ENCODE measurements around the gene KCNG3. TPM values are rescaled to one million over a fixed set of nuclear protein-coding genes. Genes with fewer than 3 reads are reported as not detected.

KCNG3 gene
- total RNA-seq, 5 donors from 2014 or later (not counting 1 experiment from before 2014, with no cell fraction given), result 0.09 to 0.25 (median 0.15) TPM; not detected in 2

- DNase-seq, result no peak
- ATAC-seq (replicated peaks in 1 of 4), result no peak
- Mint-ChIP-seq H3K4me1 (no peaks in the 10 kb centered on the region), H3K27me3 (peaks cover 0 to 3% of the 10 kb centered on the region in 2 donors), H3K4me3 (no peak overlapping the region), H3K27ac (no peak overlapping the region), H3K36me3 (no peaks in the 10 kb centered on the region), H3K9me3 (no peaks in the 10 kb centered on the region)
- ChIA-PET POLR2A (no interaction called here), CTCF (no interaction called here)
- no peak overlapping the region for H3K27ac ChIP-seq (ENCODE audit: low read length)
- no peak overlapping the region for H3K4me3 ChIP-seq (ENCODE audit: control insufficient read depth in 1 of 2, extremely low read depth in 1 of 2, low read length in 1 of 2)
- WGBS (ENCODE audit: insufficient coverage), result 100% methylated on average over 1 of the region's 2 CpGs
- H3K9me3 ChIP-seq, result no peaks in the 10 kb centered on the region
- H3K36me3 ChIP-seq (ENCODE audit: control insufficient read depth in 2 of 2, extremely low read depth in 1 of 2, insufficient read depth in 1 of 2, low read length in 1 of 2), result no peaks in the 10 kb centered on the region
- no peaks in the 10 kb centered on the region for H3K4me1 ChIP-seq (ENCODE audit: control insufficient read depth in 1 of 2, extremely low read depth in 1 of 2, insufficient read depth in 2 of 2, low read length in 2 of 2)
- peaks cover 0 to 6% of the 10 kb centered on the region in 2 experiments for H3K27me3 ChIP-seq (replicated peaks in 1 of 2; ENCODE audit: control insufficient read depth in 2 of 2, extremely low read depth in 1 of 2, insufficient read depth in 2 of 2, low read length in 1 of 2)
These were observed 41.2 kb downstream of the KCNG3 start for GRCh38 chr2:42452545-42452944.

GRCh38 chr2:42450136-42450535 is 43.6 kb downstream of the KCNG3 start:
- Mint-ChIP-seq H3K27ac (no peak overlapping the region), H3K4me3 (no peak overlapping the region), H3K9me3 (no peaks in the 10 kb centered on the region), H3K36me3 (no peaks in the 10 kb centered on the region), H3K27me3 (peaks cover 0 to 3% of the 10 kb centered on the region in 2 donors), H3K4me1 (no peaks in the 10 kb centered on the region)
- DNase-seq (no peak), ATAC-seq (replicated peaks in 1 of 4) (no peak)
- H3K9me3 ChIP-seq, result no peaks in the 10 kb centered on the region
- CTCF ChIA-PET, result no interaction called here
- no peaks in the 10 kb centered on the region for H3K36me3 ChIP-seq (ENCODE audit: control insufficient read depth in 2 of 2, extremely low read depth in 1 of 2, insufficient read depth in 1 of 2, low read length in 1 of 2)
- 67% methylated on average over 1 of the region's 2 CpGs for WGBS (ENCODE audit: insufficient coverage)
- no peak overlapping the region for H3K4me3 ChIP-seq (ENCODE audit: control insufficient read depth in 1 of 2, extremely low read depth in 1 of 2, low read length in 1 of 2)
- H3K27me3 ChIP-seq (replicated peaks in 1 of 2; ENCODE audit: control insufficient read depth in 2 of 2, extremely low read depth in 1 of 2, insufficient read depth in 2 of 2, low read length in 1 of 2), result peaks cover 0 to 4% of the 10 kb centered on the region in 2 experiments
- no peak overlapping the region for H3K27ac ChIP-seq (ENCODE audit: low read length)
- H3K4me1 ChIP-seq (ENCODE audit: control insufficient read depth in 1 of 2, extremely low read depth in 1 of 2, insufficient read depth in 2 of 2, low read length in 2 of 2), result no peaks in the 10 kb centered on the region
- POLR2A ChIA-PET, result no interaction called here

- ChIA-PET POLR2A (no interaction called here), CTCF (no interaction called here)
- H3K27me3 ChIP-seq (replicated peaks in 1 of 2; ENCODE audit: control insufficient read depth in 2 of 2, extremely low read depth in 1 of 2, insufficient read depth in 2 of 2, low read length in 1 of 2), result peaks cover 0 to 4% of the 10 kb centered on the region in 2 experiments
- Mint-ChIP-seq H3K27me3 (peaks cover 0 to 3% of the 10 kb centered on the region in 2 donors), H3K4me1 (no peaks in the 10 kb centered on the region), H3K4me3 (no peak overlapping the region), H3K36me3 (no peaks in the 10 kb centered on the region), H3K27ac (no peak overlapping the region), H3K9me3 (no peaks in the 10 kb centered on the region)
- no peaks in the 10 kb centered on the region for H3K9me3 ChIP-seq
- no peaks in the 10 kb centered on the region for H3K4me1 ChIP-seq (ENCODE audit: control insufficient read depth in 1 of 2, extremely low read depth in 1 of 2, insufficient read depth in 2 of 2, low read length in 2 of 2)
- no peak for ATAC-seq (replicated peaks in 1 of 4)
- H3K4me3 ChIP-seq (ENCODE audit: control insufficient read depth in 1 of 2, extremely low read depth in 1 of 2, low read length in 1 of 2), result no peak overlapping the region
- no peak for DNase-seq
- 95% methylated on average over 4 of the region's 8 CpGs for WGBS (ENCODE audit: insufficient coverage)
- no peaks in the 10 kb centered on the region for H3K36me3 ChIP-seq (ENCODE audit: control insufficient read depth in 2 of 2, extremely low read depth in 1 of 2, insufficient read depth in 1 of 2, low read length in 1 of 2)
- no peak overlapping the region for H3K27ac ChIP-seq (ENCODE audit: low read length)
These were observed 44.4 kb downstream of the KCNG3 start for GRCh38 chr2:42449163-42450087.

- Histone ChIP-seq H3K4me1 (ENCODE audit: control insufficient read depth in 1 of 2, extremely low read depth in 1 of 2, insufficient read depth in 2 of 2, low read length in 2 of 2) (no peaks in the 10 kb centered on the region), H3K27me3 (replicated peaks in 1 of 2; ENCODE audit: control insufficient read depth in 2 of 2, extremely low read depth in 1 of 2, insufficient read depth in 2 of 2, low read length in 1 of 2) (peaks cover 0 to 4% of the 10 kb centered on the region in 2 experiments), H3K27ac (ENCODE audit: low read length) (no peak overlapping the region), H3K9me3 (no peaks in the 10 kb centered on the region), H3K4me3 (ENCODE audit: control insufficient read depth in 1 of 2, extremely low read depth in 1 of 2, low read length in 1 of 2) (no peak overlapping the region), H3K36me3 (ENCODE audit: control insufficient read depth in 2 of 2, extremely low read depth in 1 of 2, insufficient read depth in 1 of 2, low read length in 1 of 2) (no peaks in the 10 kb centered on the region)
- Mint-ChIP-seq H3K4me3 (no peak overlapping the region), H3K36me3 (no peaks in the 10 kb centered on the region), H3K9me3 (no peaks in the 10 kb centered on the region), H3K27me3 (no peaks in the 10 kb centered on the region), H3K27ac (no peak overlapping the region), H3K4me1 (no peaks in the 10 kb centered on the region)
- ChIA-PET CTCF (no interaction called here), POLR2A (interaction anchor here in 1 of 2 donors (0.6 kb wide), 1 partner anchor 20 kb away, joined by 3 read pairs; no protein-coding TSS in a partner anchor)
- ATAC-seq (replicated peaks in 1 of 4) (no peak), DNase-seq (no peak)
- 100% methylated on average over 1 of the region's 2 CpGs for WGBS (ENCODE audit: insufficient coverage)
These were observed 45.6 kb downstream of the KCNG3 start for GRCh38 chr2:42448163-42448562.

GRCh38 chr2:42446503-42447271 is 47.1 kb downstream of the KCNG3 start:
- Mint-ChIP-seq H3K9me3 (no peaks in the 10 kb centered on the region), H3K27me3 (peaks cover 0 to 2% of the 10 kb centered on the region in 2 donors), H3K4me3 (no peak overlapping the region), H3K27ac (no peak overlapping the region), H3K36me3 (no peaks in the 10 kb centered on the region), H3K4me1 (no peaks in the 10 kb centered on the region)
- Histone ChIP-seq H3K9me3 (no peaks in the 10 kb centered on the region), H3K36me3 (ENCODE audit: control insufficient read depth in 2 of 2, extremely low read depth in 1 of 2, insufficient read depth in 1 of 2, low read length in 1 of 2) (no peaks in the 10 kb centered on the region), H3K4me3 (ENCODE audit: control insufficient read depth in 1 of 2, extremely low read depth in 1 of 2, low read length in 1 of 2) (no peak overlapping the region), H3K4me1 (ENCODE audit: control insufficient read depth in 1 of 2, extremely low read depth in 1 of 2, insufficient read depth in 2 of 2, low read length in 2 of 2) (no peaks in the 10 kb centered on the region), H3K27ac (ENCODE audit: low read length) (no peak overlapping the region), H3K27me3 (replicated peaks in 1 of 2; ENCODE audit: control insufficient read depth in 2 of 2, extremely low read depth in 1 of 2, insufficient read depth in 2 of 2, low read length in 1 of 2) (no peaks in the 10 kb centered on the region)
- POLR2A ChIA-PET, result no interaction called here
- no peak for DNase-seq
- no peak for ATAC-seq (replicated peaks in 1 of 4)
- CTCF ChIA-PET, result interaction anchor here in 1 of 2 donors (0.6 to 0.7 kb wide), 2 partner anchors 13 to 358 kb away, joined by 3 read pairs; no protein-coding TSS in a partner anchor

- CTCF ChIA-PET, result interaction anchor here in 1 of 2 donors (0.5 kb wide), 1 partner anchor 58 kb away, joined by 10 read pairs; no protein-coding TSS in a partner anchor
These were observed 49.9 kb downstream of the KCNG3 start for GRCh38 chr2:42443718-42444399.

More at GRCh38 chr2:42443718-42444399, 49.9 kb downstream of the KCNG3 start:
- Histone ChIP-seq H3K36me3 (ENCODE audit: control insufficient read depth in 2 of 2, extremely low read depth in 1 of 2, insufficient read depth in 1 of 2, low read length in 1 of 2) (no peaks in the 10 kb centered on the region), H3K9me3 (no peaks in the 10 kb centered on the region), H3K4me3 (ENCODE audit: control insufficient read depth in 1 of 2, extremely low read depth in 1 of 2, low read length in 1 of 2) (no peak overlapping the region), H3K27ac (ENCODE audit: low read length) (no peak overlapping the region), H3K27me3 (replicated peaks in 1 of 2; ENCODE audit: control insufficient read depth in 2 of 2, extremely low read depth in 1 of 2, insufficient read depth in 2 of 2, low read length in 1 of 2) (no peaks in the 10 kb centered on the region), H3K4me1 (ENCODE audit: control insufficient read depth in 1 of 2, extremely low read depth in 1 of 2, insufficient read depth in 2 of 2, low read length in 2 of 2) (no peaks in the 10 kb centered on the region)
- H3K4me1 Mint-ChIP-seq, result no peaks in the 10 kb centered on the region
- no peak overlapping the region for H3K4me3 Mint-ChIP-seq
- DNase-seq, result no peak
- no peak for ATAC-seq (replicated peaks in 1 of 4)
- POLR2A ChIA-PET, result no interaction called here
- no peaks in the 10 kb centered on the region for H3K9me3 Mint-ChIP-seq
- H3K36me3 Mint-ChIP-seq, result no peaks in the 10 kb centered on the region
- 85% methylated on average over 4 of the region's 5 CpGs for WGBS (ENCODE audit: insufficient coverage)
- peaks cover 0 to 2% of the 10 kb centered on the region in 2 donors for H3K27me3 Mint-ChIP-seq
- H3K27ac Mint-ChIP-seq, result no peak overlapping the region

All from T-cell (primary cell).